B cell (primary cell): ENCODE measurements around the gene MRPL28.
"Not testable (repeated sequence)": the region's sequence is repeated elsewhere in the genome, so short reads cannot be mapped to it uniquely, and the experiment has no call there.

Experiments used
- EZH2 ChIP-seq: IDR thresholded peaks from 2 replicates; pipeline ENCODE4 v1.6.1; 2012; ENCODE audit warnings: borderline replicate concordance, low read depth, mild to moderate bottlenecking, moderate library complexity, low read length; ENCODE audit not compliant: insufficient read depth, poor library complexity, severe bottlenecking
- TF ChIP-seq, protein P1 (sequence below): fragments of 200-600 bp; IDR thresholded peaks from one replicate; pipeline ENCODE4 v1.8.0; 2022; ENCODE audit warnings: antibody characterized with exemption, mild to moderate bottlenecking

DNA sequence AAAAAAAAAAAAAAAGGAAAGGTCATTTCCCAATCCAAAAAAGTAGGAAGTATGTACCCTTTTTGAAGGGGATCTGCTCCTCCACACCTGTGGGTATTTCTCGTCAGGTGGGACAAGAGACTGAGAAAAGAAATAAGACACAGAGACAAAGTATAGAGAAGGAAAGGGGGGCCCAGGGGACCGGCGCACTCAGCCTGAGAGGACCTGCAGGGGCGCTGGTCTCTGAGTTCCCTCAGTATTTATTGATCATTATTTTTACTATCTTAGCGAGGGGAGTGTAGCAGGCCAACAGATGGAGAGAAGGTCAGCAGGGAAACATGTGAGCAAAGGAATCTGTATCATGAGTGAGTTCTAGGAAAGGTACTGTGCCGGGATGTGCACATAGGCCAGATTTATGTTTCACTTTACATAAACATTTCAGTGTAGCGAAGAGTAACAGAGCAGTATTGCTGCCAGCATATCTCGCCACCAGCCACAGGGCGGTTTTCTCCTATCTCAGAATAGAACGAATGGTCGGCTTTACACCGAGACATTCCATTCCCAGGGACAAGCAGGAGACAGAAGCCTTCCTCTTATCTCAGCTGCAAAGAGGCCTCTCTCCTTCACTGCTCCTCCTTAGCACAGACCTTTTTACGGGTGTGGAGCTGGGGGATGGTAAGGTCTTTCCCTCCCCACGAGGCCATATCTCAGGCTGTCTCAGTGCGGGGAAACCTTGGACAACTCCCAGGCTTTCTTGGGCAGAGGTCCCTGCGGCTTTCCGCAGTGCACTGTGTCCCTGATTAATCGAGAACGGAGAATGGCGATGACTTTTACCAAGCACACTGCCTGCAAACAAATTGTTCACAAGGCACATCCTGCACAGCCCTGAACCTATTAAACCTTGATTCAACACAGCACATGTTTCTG lies 17.7 kb upstream of the MRPL28 start:
- TF ChIP-seq, protein P1, sequence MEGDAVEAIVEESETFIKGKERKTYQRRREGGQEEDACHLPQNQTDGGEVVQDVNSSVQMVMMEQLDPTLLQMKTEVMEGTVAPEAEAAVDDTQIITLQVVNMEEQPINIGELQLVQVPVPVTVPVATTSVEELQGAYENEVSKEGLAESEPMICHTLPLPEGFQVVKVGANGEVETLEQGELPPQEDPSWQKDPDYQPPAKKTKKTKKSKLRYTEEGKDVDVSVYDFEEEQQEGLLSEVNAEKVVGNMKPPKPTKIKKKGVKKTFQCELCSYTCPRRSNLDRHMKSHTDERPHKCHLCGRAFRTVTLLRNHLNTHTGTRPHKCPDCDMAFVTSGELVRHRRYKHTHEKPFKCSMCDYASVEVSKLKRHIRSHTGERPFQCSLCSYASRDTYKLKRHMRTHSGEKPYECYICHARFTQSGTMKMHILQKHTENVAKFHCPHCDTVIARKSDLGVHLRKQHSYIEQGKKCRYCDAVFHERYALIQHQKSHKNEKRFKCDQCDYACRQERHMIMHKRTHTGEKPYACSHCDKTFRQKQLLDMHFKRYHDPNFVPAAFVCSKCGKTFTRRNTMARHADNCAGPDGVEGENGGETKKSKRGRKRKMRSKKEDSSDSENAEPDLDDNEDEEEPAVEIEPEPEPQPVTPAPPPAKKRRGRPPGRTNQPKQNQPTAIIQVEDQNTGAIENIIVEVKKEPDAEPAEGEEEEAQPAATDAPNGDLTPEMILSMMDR: not testable (repeated sequence)
- TF ChIP-seq EZH2: not testable (repeated sequence)
